Kidney epithelial cell (primary cell): ENCODE data around the gene ZSCAN5B. TPM values are rescaled to one million over a fixed set of nuclear protein-coding genes. Genes with fewer than 3 reads are reported as not detected.

Source experiments
- DNase-seq: peaks from one replicate; pipeline ENCODE4 v3.0.0-alpha.2; 2010; ENCODE audit warnings: low read depth
- H3K27me3 ChIP-seq: 2 replicates; pipeline ENCODE4 v1.6.0; 2011; ENCODE audit warnings: low read length; ENCODE audit not compliant: control insufficient read depth, insufficient read depth
- H3K36me3 ChIP-seq: 2 replicates; pipeline ENCODE4 v1.5.1; 2011; ENCODE audit warnings: low read length; ENCODE audit not compliant: control insufficient read depth, insufficient read depth
- H3K4me3 ChIP-seq: 2 replicates; pipeline ENCODE4 v1.5.1; 2011; ENCODE audit warnings: low read depth, mild to moderate bottlenecking, control low read depth, low read length
- total RNA-seq: library from RNA; depleted of rRNA; stranded (reverse); fragments of >200 nt; gene quantifications from 2 replicates; pipeline ENCODE4 v1.2.3, GENCODE V29; 2015
- TF ChIP-seq, protein P1 (sequence below): IDR thresholded peaks from 2 replicates; pipeline ENCODE4 v1.5.1; 2011; ENCODE audit warnings: mild to moderate bottlenecking, moderate library complexity, low read length, control low read depth, inconsistent platforms; ENCODE audit not compliant: insufficient read depth, poor library complexity, severe bottlenecking

Gene ZSCAN5B
- total RNA-seq, 1 donor from 2014 or later: not detected

DNA sequence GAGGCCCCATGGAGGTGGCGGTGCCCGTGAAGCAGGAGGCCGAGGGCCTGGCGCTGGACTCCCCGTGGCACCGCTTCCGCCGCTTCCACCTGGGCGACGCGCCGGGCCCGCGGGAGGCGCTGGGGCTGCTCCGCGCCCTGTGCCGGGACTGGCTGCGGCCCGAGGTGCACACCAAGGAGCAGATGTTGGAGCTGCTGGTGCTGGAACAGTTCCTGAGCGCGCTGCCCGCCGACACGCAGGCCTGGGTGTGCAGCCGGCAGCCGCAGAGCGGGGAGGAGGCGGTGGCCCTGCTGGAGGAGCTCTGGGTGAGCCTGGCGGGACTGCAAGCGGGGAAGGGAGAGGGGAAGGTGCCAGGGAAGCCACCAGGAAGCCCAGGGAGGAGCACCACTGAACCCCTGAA is 50.7 kb downstream of the ZSCAN5B start:
- H3K36me3 ChIP-seq: peaks cover 2% of the 10 kb centered on the region
- no peaks in the 10 kb centered on the region for H3K27me3 ChIP-seq
- TF ChIP-seq, protein P1, sequence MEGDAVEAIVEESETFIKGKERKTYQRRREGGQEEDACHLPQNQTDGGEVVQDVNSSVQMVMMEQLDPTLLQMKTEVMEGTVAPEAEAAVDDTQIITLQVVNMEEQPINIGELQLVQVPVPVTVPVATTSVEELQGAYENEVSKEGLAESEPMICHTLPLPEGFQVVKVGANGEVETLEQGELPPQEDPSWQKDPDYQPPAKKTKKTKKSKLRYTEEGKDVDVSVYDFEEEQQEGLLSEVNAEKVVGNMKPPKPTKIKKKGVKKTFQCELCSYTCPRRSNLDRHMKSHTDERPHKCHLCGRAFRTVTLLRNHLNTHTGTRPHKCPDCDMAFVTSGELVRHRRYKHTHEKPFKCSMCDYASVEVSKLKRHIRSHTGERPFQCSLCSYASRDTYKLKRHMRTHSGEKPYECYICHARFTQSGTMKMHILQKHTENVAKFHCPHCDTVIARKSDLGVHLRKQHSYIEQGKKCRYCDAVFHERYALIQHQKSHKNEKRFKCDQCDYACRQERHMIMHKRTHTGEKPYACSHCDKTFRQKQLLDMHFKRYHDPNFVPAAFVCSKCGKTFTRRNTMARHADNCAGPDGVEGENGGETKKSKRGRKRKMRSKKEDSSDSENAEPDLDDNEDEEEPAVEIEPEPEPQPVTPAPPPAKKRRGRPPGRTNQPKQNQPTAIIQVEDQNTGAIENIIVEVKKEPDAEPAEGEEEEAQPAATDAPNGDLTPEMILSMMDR: no peak

DNA sequence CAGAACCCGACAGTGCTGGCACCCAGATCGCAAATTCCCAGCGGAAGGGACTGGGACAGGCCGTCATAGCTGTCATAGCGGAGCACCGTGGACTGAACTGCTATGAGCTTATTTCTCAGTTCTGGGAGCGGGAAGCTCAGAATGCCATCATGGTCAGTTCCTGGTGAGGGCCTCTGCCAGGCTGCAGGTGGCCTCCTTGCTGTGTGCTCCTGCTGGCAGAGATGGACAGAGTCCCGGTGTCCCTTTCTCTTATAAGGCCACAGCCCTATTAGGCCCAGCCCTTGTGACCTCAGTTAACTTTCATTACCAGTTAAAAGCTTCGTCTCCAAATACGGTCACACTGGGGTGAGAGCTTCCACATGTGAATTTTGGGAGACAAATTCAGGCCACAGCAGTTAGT is 51.9 kb downstream of the ZSCAN5B start:
- TF ChIP-seq, protein P1: no peak
- H3K4me3 ChIP-seq: no peak overlapping the region
- H3K27me3 ChIP-seq: no peaks in the 10 kb centered on the region
- H3K36me3 ChIP-seq: peaks cover 2% of the 10 kb centered on the region
- no peak for DNase-seq

More for the DNA sequence above, 50.7 kb downstream of the ZSCAN5B start:
- no peak for DNase-seq
- H3K4me3 ChIP-seq: no peak overlapping the region

DNA sequence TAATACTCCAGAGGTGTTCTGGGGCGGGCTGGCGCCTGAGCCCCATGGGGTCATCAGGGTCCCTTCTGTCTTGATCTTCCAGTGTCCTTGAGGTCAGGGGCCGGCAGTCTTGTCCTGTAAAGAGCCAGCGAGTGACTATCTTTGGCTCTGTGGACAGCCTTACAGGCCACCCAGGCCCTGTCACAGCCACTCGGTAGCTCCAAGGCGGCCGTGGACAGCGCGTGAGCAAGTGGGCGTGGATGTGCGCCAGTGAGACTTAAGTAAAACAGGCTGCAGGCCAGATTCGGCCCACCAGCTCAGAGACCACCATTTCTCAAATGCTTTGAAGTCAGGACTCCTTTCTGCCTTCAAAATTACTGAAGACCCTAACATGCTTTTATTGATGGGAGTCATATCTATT is 52.8 kb downstream of the ZSCAN5B start:
- TF ChIP-seq, protein P1: no peak
- no peaks in the 10 kb centered on the region for H3K27me3 ChIP-seq
- no peak for DNase-seq

DNA sequence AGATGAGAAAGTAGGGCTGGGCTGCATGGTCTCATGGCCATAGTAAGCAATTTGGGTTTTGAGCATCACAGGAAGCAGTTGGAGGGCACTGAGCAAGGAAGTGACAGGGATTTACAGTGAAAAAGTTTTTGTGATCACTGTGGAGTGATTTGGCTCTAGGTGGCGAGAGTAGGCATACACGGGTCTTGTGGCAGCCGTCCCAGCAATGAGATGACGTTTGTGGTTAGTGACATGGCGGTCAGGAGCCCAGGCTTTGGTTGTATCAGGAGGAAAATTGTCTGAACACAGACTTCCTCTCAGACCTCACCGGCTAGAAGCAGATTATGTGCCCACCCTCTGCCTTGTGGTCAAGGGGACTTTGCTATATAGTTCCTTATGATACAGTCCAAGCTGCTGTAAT is 53.2 kb downstream of the ZSCAN5B start:
- peaks cover 2% of the 10 kb centered on the region for H3K36me3 ChIP-seq
- H3K27me3 ChIP-seq: no peaks in the 10 kb centered on the region
- DNase-seq: no peak
- TF ChIP-seq, protein P1: no peak
- no peak overlapping the region for H3K4me3 ChIP-seq

More for the DNA sequence above, 52.8 kb downstream of the ZSCAN5B start:
- peaks cover 2% of the 10 kb centered on the region for H3K36me3 ChIP-seq
- no peak overlapping the region for H3K4me3 ChIP-seq

DNA sequence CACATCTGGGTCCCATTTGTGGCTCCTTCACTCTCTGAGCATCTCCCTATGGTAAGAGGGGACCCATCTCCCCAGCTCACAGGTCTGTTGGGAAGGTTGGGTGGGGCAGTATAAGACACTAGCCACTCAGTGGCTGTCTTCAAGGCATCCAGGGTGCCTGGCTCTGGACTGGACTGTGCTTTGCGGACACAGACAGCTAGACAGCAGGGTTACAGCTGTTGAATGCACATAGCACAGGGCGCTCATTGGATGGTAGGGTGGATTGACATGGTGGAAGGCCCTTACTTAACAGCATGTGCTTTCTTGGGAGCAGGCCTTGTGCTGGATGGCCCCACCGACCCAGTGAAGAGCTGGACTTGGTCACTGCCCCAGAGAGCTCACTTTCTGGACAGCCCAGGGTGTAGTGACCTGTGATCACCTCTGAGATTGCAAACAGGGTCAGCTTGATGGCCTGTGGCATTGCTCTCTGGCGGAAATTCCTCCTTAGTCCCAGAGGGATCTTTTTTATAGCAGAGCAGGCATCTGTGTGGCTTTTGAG is 54.6 kb downstream of the ZSCAN5B start:
- Histone ChIP-seq H3K4me3 (no peak overlapping the region), H3K27me3 (no peaks in the 10 kb centered on the region), H3K36me3 (peaks cover 2% of the 10 kb centered on the region)
- no peak for DNase-seq
- TF ChIP-seq, protein P1: no peak
